NB4 (cell line): ENCODE results near the gene C2CD3.

Source experiments
- CTCF ChIP-seq: IDR thresholded peaks from one replicate; pipeline ENCODE4 v1.5.1; 2012; ENCODE audit warnings: low read depth, low read length
- MAX ChIP-seq: IDR thresholded peaks from 2 replicates; pipeline ENCODE4 v1.6.1; 2011; ENCODE audit warnings: low read depth, low read length
- MYC ChIP-seq: IDR thresholded peaks from 2 replicates; pipeline ENCODE4 v1.6.1; 2011; ENCODE audit warnings: low read depth, low read length
- POLR2A ChIP-seq: IDR thresholded peaks from 2 replicates; pipeline ENCODE4 v1.6.1; 2011; ENCODE audit warnings: mild to moderate bottlenecking; ENCODE audit not compliant: insufficient read length; ENCODE audit errors: extremely low read depth

- TF ChIP-seq POLR2A (no peak), CTCF (no peak), MAX (no peak), MYC (no peak)
Observed at GRCh38 chr11:74182635-74183034, 11.8 kb upstream of the C2CD3 start.
